Esophagus (tissue), 2 donors: Measurements from ENCODE around the gene MFSD12. TPM values are rescaled to one million over a fixed set of nuclear protein-coding genes. Genes with fewer than 3 reads are reported as not detected.

ENCODE experiments used
- H3K27ac ChIP-seq, 2 donors: one replicate each; pipeline ENCODE4 v1.5.1; 2013; ENCODE audit warnings: low read depth in 2 of 2, mild to moderate bottlenecking in 2 of 2, inconsistent platforms in 1 of 2, low read length in 1 of 2, moderate library complexity in 1 of 2
- H3K27me3 ChIP-seq, 2 donors: one replicate each; pipeline ENCODE4 v1.6.1; 2013; ENCODE audit warnings: low read length in 2 of 2, control low read depth in 1 of 2, mild to moderate bottlenecking in 1 of 2; ENCODE audit not compliant: insufficient read depth in 2 of 2, control insufficient read depth in 1 of 2
- H3K36me3 ChIP-seq, 2 donors: one replicate each; pipeline ENCODE4 v1.6.1; 2013; ENCODE audit warnings: low read length in 1 of 2; ENCODE audit not compliant: control insufficient read depth in 2 of 2, insufficient read depth in 2 of 2
- H3K4me1 ChIP-seq, 2 donors: one replicate each; pipeline ENCODE4 v1.6.1; 2013; ENCODE audit warnings: low read length in 1 of 2; ENCODE audit not compliant: control insufficient read depth in 2 of 2, insufficient read depth in 2 of 2
- H3K4me3 ChIP-seq, 2 donors: one replicate each; pipeline ENCODE4 v1.5.1; 2013; ENCODE audit warnings: low read length in 2 of 2, mild to moderate bottlenecking in 2 of 2, low read depth in 1 of 2, moderate library complexity in 1 of 2
- H3K9me3 ChIP-seq, 2 donors: one replicate each; pipeline ENCODE4 v1.6.1; 2013; ENCODE audit warnings: mild to moderate bottlenecking in 2 of 2, low read depth in 1 of 2, low read length in 1 of 2, moderate library complexity in 1 of 2; ENCODE audit not compliant: control insufficient read depth in 2 of 2, insufficient read depth in 1 of 2
- WGBS, 2 donors: extraction: QIAGEN DNeasy Blood & Tissue Kit; methylation state at CpG; one replicate each; pipeline ENCODE4 v1.1.7; 2013; 5-methylcytosine and 5-hydroxymethylcytosine counted together
- polyA plus RNA-seq, 2 donors: library from polyadenylated mRNA; stranded (reverse); fragments of 200-250 nt; gene quantifications; one replicate each; pipeline ENCODE4 v1.2.3, GENCODE V29; 2013
- donor health status: healthy with polysubstance abuse.
- donor health status: Bipolar disorder and iron deficiency.

The MFSD12 gene
- polyA plus RNA-seq, 2 donors = 26.8 to 27.5 TPM

- 80 to 82% methylated on average over 17 of the region's 17 CpGs for WGBS, 2 donors
- no peaks in the 10 kb centered on the region for H3K27me3 ChIP-seq
- no peak overlapping the region for H3K4me3 ChIP-seq
Measured at GRCh38 chr19:3563709-3564524, 6.5 kb upstream of the MFSD12 start.

GRCh38 chr19:3556978-3557460, 367 bp downstream of the MFSD12 start:
- peak overlapping the region; percentile 59 to 65 for H3K27ac ChIP-seq
- 0 to 1% methylated on average over 33 to 60 of the region's 60 CpGs for WGBS, 2 donors

More at GRCh38 chr19:3563709-3564524, 6.5 kb upstream of the MFSD12 start:
- no peak overlapping the region for H3K27ac ChIP-seq
- no peaks in the 10 kb centered on the region for H3K9me3 ChIP-seq
- no peaks in the 10 kb centered on the region for H3K36me3 ChIP-seq
- peaks cover 0 to 4% of the 10 kb centered on the region in 2 donors for H3K4me1 ChIP-seq

GRCh38 chr19:3556423-3556977, 886 bp downstream of the MFSD12 start:
- 23 to 24% methylated on average over 9 of the region's 9 CpGs for WGBS, 2 donors
- Histone ChIP-seq H3K4me1 (peaks cover 3 to 13% of the 10 kb centered on the region in 2 donors), H3K9me3 (no peaks in the 10 kb centered on the region), H3K27ac (peak overlapping the region in 1 of 2 donors; percentile 28), H3K27me3 (no peaks in the 10 kb centered on the region), H3K4me3 (peak overlapping the region; percentile 83 to 95), H3K36me3 (no peaks in the 10 kb centered on the region)

More at GRCh38 chr19:3556978-3557460, 367 bp downstream of the MFSD12 start:
- Histone ChIP-seq H3K36me3 (no peaks in the 10 kb centered on the region), H3K9me3 (no peaks in the 10 kb centered on the region), H3K4me3 (peak overlapping the region; percentile 83 to 95), H3K4me1 (peaks cover 3 to 13% of the 10 kb centered on the region in 2 donors), H3K27me3 (no peaks in the 10 kb centered on the region)

- H3K4me3 ChIP-seq = peak overlapping the region; percentile 83 to 95
- WGBS, 2 donors = 74 to 75% methylated on average over 15 of the region's 15 CpGs
- H3K36me3 ChIP-seq = no peaks in the 10 kb centered on the region
- H3K9me3 ChIP-seq = no peaks in the 10 kb centered on the region
- H3K27me3 ChIP-seq = no peaks in the 10 kb centered on the region
- no peak overlapping the region for H3K27ac ChIP-seq
- H3K4me1 ChIP-seq = peaks cover 3 to 13% of the 10 kb centered on the region in 2 donors
Measured at GRCh38 chr19:3555653-3556422, 1.5 kb downstream of the MFSD12 start.

GRCh38 chr19:3554254-3555083, 2.9 kb downstream of the MFSD12 start:
- H3K27me3 ChIP-seq = no peaks in the 10 kb centered on the region
- 70 to 76% methylated on average over 21 of the region's 21 CpGs for WGBS, 2 donors
- H3K27ac ChIP-seq = peak overlapping the region; percentile 12 to 34
- H3K4me1 ChIP-seq = peaks cover 3 to 13% of the 10 kb centered on the region in 2 donors
- H3K36me3 ChIP-seq = no peaks in the 10 kb centered on the region
- H3K4me3 ChIP-seq = no peak overlapping the region
- H3K9me3 ChIP-seq = no peaks in the 10 kb centered on the region

GRCh38 chr19:3551792-3552095, 5.6 kb downstream of the MFSD12 start:
- H3K27ac ChIP-seq = no peak overlapping the region
- peaks cover 0 to 9% of the 10 kb centered on the region in 2 donors for H3K36me3 ChIP-seq
- 71 to 83% methylated on average over 9 of the region's 9 CpGs for WGBS, 2 donors
- H3K4me3 ChIP-seq = no peak overlapping the region
- H3K9me3 ChIP-seq = no peaks in the 10 kb centered on the region
- peaks cover 3 to 12% of the 10 kb centered on the region in 2 donors for H3K4me1 ChIP-seq
- H3K27me3 ChIP-seq = no peaks in the 10 kb centered on the region

GRCh38 chr19:3550947-3551791, 6.2 kb downstream of the MFSD12 start:
- Histone ChIP-seq H3K36me3 (peaks cover 0 to 13% of the 10 kb centered on the region in 2 donors), H3K9me3 (no peaks in the 10 kb centered on the region), H3K27me3 (no peaks in the 10 kb centered on the region), H3K4me1 (peaks cover 3 to 6% of the 10 kb centered on the region in 2 donors), H3K4me3 (no peak overlapping the region), H3K27ac (no peak overlapping the region)
- 91 to 93% methylated on average over 33 to 34 of the region's 34 CpGs for WGBS, 2 donors

- WGBS, 2 donors = 87% methylated on average over 10 of the region's 10 CpGs
Measured at GRCh38 chr19:3549816-3550215, 7.6 kb downstream of the MFSD12 start.

More at GRCh38 chr19:3549816-3550215, 7.6 kb downstream of the MFSD12 start:
- H3K4me1 ChIP-seq = peaks cover 0 to 1% of the 10 kb centered on the region in 2 donors
- no peaks in the 10 kb centered on the region for H3K27me3 ChIP-seq
- no peak overlapping the region for H3K27ac ChIP-seq
- no peak overlapping the region for H3K4me3 ChIP-seq
- peaks cover 0 to 17% of the 10 kb centered on the region in 2 donors for H3K36me3 ChIP-seq
- peaks cover 0 to 2% of the 10 kb centered on the region in 2 donors for H3K9me3 ChIP-seq
